HepG2 (cell line): Measurements from ENCODE around the gene GRHPR. TPM values are rescaled to one million over a fixed set of nuclear protein-coding genes. Genes with fewer than 3 reads are reported as not detected.
A peak's percentile ranks its signal among the peaks of the same experiment; 100 is the strongest.

Source experiments
- ARID5B ChIP-seq: IDR thresholded peaks from 2 replicates; pipeline ENCODE4 v1.4.0; 2020; ENCODE audit warnings: mild to moderate bottlenecking, missing genetic modification reagents
- ATF3 ChIP-seq: sonication (generic); formaldehyde crosslinking; IDR thresholded peaks from 2 replicates; pipeline ENCODE4 v1.4.0; 2020; ENCODE audit warnings: missing genetic modification reagents
- ATF7 ChIP-seq, 2 experiments: fragments of 450-650 bp in 1 of 2; sonication (generic) in 1 of 2; formaldehyde crosslinking in 1 of 2; IDR thresholded peaks; 2 replicates each; pipeline versions ENCODE4 v1.4.0 to v1.6.1; 2016 to 2020; ENCODE audit warnings: antibody characterized with exemption in 1 of 2, mild to moderate bottlenecking in 1 of 2, missing genetic modification reagents in 1 of 2
- CC2D1A ChIP-seq: sonication (generic); formaldehyde crosslinking; IDR thresholded peaks from 2 replicates; pipeline ENCODE4 v1.8.1; 2023; ENCODE audit warnings: mild to moderate bottlenecking, missing genetic modification reagents
- EZH2 ChIP-seq: conservative IDR thresholded peaks from 2 replicates; pipeline ENCODE4 v1.6.1; 2012; ENCODE audit warnings: mild to moderate bottlenecking, low read depth, low read length, moderate library complexity
- GATAD2A ChIP-seq: IDR thresholded peaks from 2 replicates; pipeline ENCODE4 v1.6.1; 2016
- MTERF4 ChIP-seq: sonication (generic); formaldehyde crosslinking; IDR thresholded peaks from 2 replicates; pipeline ENCODE4 v1.8.0; 2023; ENCODE audit warnings: mild to moderate bottlenecking, missing genetic modification reagents
- NCOA2 ChIP-seq: sonication (generic); formaldehyde crosslinking; IDR thresholded peaks from 2 replicates; pipeline ENCODE4 v1.8.0; 2022; ENCODE audit warnings: inconsistent platforms
- REXO4 ChIP-seq: sonication (generic); formaldehyde crosslinking; IDR thresholded peaks from 2 replicates; pipeline ENCODE4 v1.8.0; 2022; ENCODE audit warnings: missing genetic modification reagents, mild to moderate bottlenecking, borderline replicate concordance
- SMAD1 ChIP-seq: sonication (generic); formaldehyde crosslinking; IDR thresholded peaks from 2 replicates; pipeline ENCODE4 v1.4.0; 2020; ENCODE audit warnings: missing genetic modification reagents, low read depth, mild to moderate bottlenecking, borderline replicate concordance
- SMAD3 ChIP-seq: sonication (generic); formaldehyde crosslinking; IDR thresholded peaks from 2 replicates; pipeline ENCODE4 v1.4.0; 2020; ENCODE audit warnings: missing genetic modification reagents
- TP53 ChIP-seq: sonication (generic); formaldehyde crosslinking; conservative IDR thresholded peaks from 2 replicates; pipeline ENCODE4 v1.4.0; 2020; ENCODE audit warnings: missing genetic modification reagents
- U2AF1 ChIP-seq: fragments of 200-400 bp; formaldehyde crosslinking; optimal IDR thresholded peaks from 2 replicates; pipeline ENCODE3; 2017; ENCODE audit warnings: mild to moderate bottlenecking, low read depth, low read length
- ZBTB8A ChIP-seq: sonication (generic); formaldehyde crosslinking; IDR thresholded peaks from 2 replicates; pipeline ENCODE4 v1.4.0; 2020; ENCODE audit warnings: mild to moderate bottlenecking, low read depth, missing genetic modification reagents, borderline replicate concordance
- ZFP36 ChIP-seq: fragments of 150-350 bp; IDR thresholded peaks from 2 replicates; pipeline ENCODE4 v1.6.1; 2018; ENCODE audit warnings: borderline replicate concordance, low read length, low read depth; ENCODE audit not compliant: partially characterized antibody
- ZFP36L2 ChIP-seq: sonication (generic); formaldehyde crosslinking; IDR thresholded peaks from 2 replicates; pipeline ENCODE4 v1.4.0; 2020; ENCODE audit warnings: missing genetic modification reagents
- ZNF234 ChIP-seq: sonication (generic); formaldehyde crosslinking; conservative IDR thresholded peaks from 2 replicates; pipeline ENCODE4 v1.5.1; 2020; ENCODE audit warnings: mild to moderate bottlenecking, missing genetic modification reagents
- ZNF577 ChIP-seq: sonication (generic); formaldehyde crosslinking; IDR thresholded peaks from 2 replicates; pipeline ENCODE4 v1.4.0; 2020; ENCODE audit warnings: mild to moderate bottlenecking, low read depth, missing genetic modification reagents, borderline replicate concordance
- ZNF619 ChIP-seq: sonication (generic); formaldehyde crosslinking; IDR thresholded peaks from 2 replicates; pipeline ENCODE4 v1.4.0; 2020; ENCODE audit warnings: mild to moderate bottlenecking, missing genetic modification reagents
- ZNF746 ChIP-seq: sonication (generic); formaldehyde crosslinking; IDR thresholded peaks from 2 replicates; pipeline ENCODE4 v1.8.0; 2022; ENCODE audit warnings: mild to moderate bottlenecking, missing genetic modification reagents
- ZNF784 ChIP-seq: sonication (generic); formaldehyde crosslinking; IDR thresholded peaks from 2 replicates; pipeline ENCODE4 v1.5.1; 2020; ENCODE audit warnings: missing genetic modification reagents, mild to moderate bottlenecking, borderline replicate concordance
- ZSCAN31 ChIP-seq: sonication (generic); formaldehyde crosslinking; IDR thresholded peaks from 2 replicates; pipeline ENCODE4 v1.5.0; 2020; ENCODE audit warnings: low read depth, mild to moderate bottlenecking, missing genetic modification reagents
- polyA plus RNA-seq, 8 experiments: library from polyadenylated mRNA; depleted of rRNA in 3 of 8; stranded (reverse) in 7 of 8; unstranded in 1 of 8; fragments of >200 nt; fragmentation: Illumina TruSeq in 4 of 8; extraction: Trizol in 4 of 8; gene quantifications; 2 replicates each; pipeline versions ENCODE4 v1.2.1 to v1.2.3, GENCODE V29; 2011 to 2016; ENCODE audit warnings: low read depth in 4 of 8, missing spikeins in 1 of 8, mixed read lengths in 1 of 8; ENCODE audit not compliant: insufficient read depth in 1 of 8
- total RNA-seq, 5 experiments: library from RNA; depleted of rRNA; stranded (reverse); fragments of >200 nt; fragmentation: Illumina TruSeq; extraction: Trizol; gene quantifications; 2 replicates each; pipeline ENCODE4 v1.2.3, GENCODE V29; 2016; ENCODE audit warnings: low read depth in 1 of 5

GRHPR gene
- total and polyA plus RNA-seq, 2 of the 13 experiments (the other 11 are each of a cell fraction or from before 2014, with no cell fraction given): 113 to 115 TPM

- TF ChIP-seq ARID5B (no peak), NCOA2 (CRISPR knock-in tag) (no peak), MTERF4 (CRISPR knock-in tag) (no peak), REXO4 (CRISPR knock-in tag) (no peak), TP53 (CRISPR knock-in tag) (no peak), ZNF619 (CRISPR knock-in tag) (no peak), ZNF577 (CRISPR knock-in tag) (no peak), GATAD2A (CRISPR knock-in tag) (no peak; the same call in 1 of the 2 replicates), SMAD1 (CRISPR knock-in tag) (no peak), ATF3 (CRISPR knock-in tag) (no peak), ZNF234 (CRISPR knock-in tag) (0 out of 2 replicates have a peak, but pooled peaks have one; percentile 29), ATF7 (IDR thresholded peaks at IDR 0.05) (peak; percentile 96), ATF7 (CRISPR knock-in tag; IDR thresholded peaks at IDR 0.05) (peak; percentile 75; the same call in 1 of the 2 replicates), ZNF746 (CRISPR knock-in tag) (no peak), U2AF1 (no peak), SMAD3 (peak; percentile 29; the same call in 1 of the 2 replicates), ZFP36L2 (CRISPR knock-in tag) (no peak), ZFP36 (no peak), EZH2 (no peak), ZSCAN31 (CRISPR knock-in tag) (no peak; the same call in 1 of the 2 replicates), CC2D1A (CRISPR knock-in tag) (no peak), ZNF784 (CRISPR knock-in tag) (no peak), ZBTB8A (CRISPR knock-in tag) (no peak)
Observed at GRCh38 chr9:37465249-37466036, 42.9 kb downstream of the GRHPR start, which contains the start of gene ZBTB5 (continued).
